Uterus (tissue), 4 donors: ENCODE data around the gene WBP2. TPM values are rescaled to one million over a fixed set of nuclear protein-coding genes. Genes with fewer than 3 reads are reported as not detected.
A peak's percentile ranks its signal among the peaks of the same experiment; 100 is the strongest.

Source experiments
- DNase-seq, 2 donors: peaks; one replicate each; pipeline ENCODE4 v3.0.0-alpha.2; 2019 to 2020
- H3K27ac ChIP-seq, 2 donors: fragments of 200-600 bp; sonication (generic); 1 replicate in 1 of 2; 2 replicates in 1 of 2; pipeline ENCODE4 v1.5.1; 2016 to 2018
- H3K27me3 ChIP-seq, 2 donors: fragments of 200-600 bp; sonication (generic); one replicate each; pipeline ENCODE4 v1.5.1; 2018 to 2019; ENCODE audit warnings: control low read depth in 1 of 2
- H3K36me3 ChIP-seq, 2 donors: fragments of 200-600 bp; sonication (generic); one replicate each; pipeline ENCODE4 v1.5.1; 2019; ENCODE audit warnings: control low read depth in 1 of 2
- H3K4me1 ChIP-seq, 2 donors: fragments of 200-600 bp; sonication (generic); one replicate each; pipeline ENCODE4 v1.5.1; 2018 to 2019; ENCODE audit warnings: control low read depth in 1 of 2
- H3K4me3 ChIP-seq, 2 donors: fragments of 200-600 bp; sonication (generic); 1 replicate in 1 of 2; 2 replicates in 1 of 2; pipeline ENCODE4 v1.5.1; 2018 to 2019; ENCODE audit warnings: mild to moderate bottlenecking in 1 of 2
- H3K9me3 ChIP-seq, 2 donors: fragments of 200-600 bp; sonication (generic); one replicate each; pipeline ENCODE4 v1.5.1; 2019; ENCODE audit warnings: control low read depth in 1 of 2
- POLR2A ChIP-seq, 2 donors: fragments of 450-650 bp; IDR thresholded peaks; one replicate each; pipeline ENCODE4 v1.6.1; 2016; ENCODE audit warnings: antibody characterized with exemption in 2 of 2, mild to moderate bottlenecking in 1 of 2, moderate library complexity in 1 of 2
- intact Hi-C: fragments of 100-400 bp; cut with DNase I; formaldehyde crosslinking; loops from one replicate; pipeline ENCODE4 v1.15.1; 2023; ENCODE audit warnings: low total_unique reads
- total RNA-seq, 4 donors: library from RNA; depleted of rRNA in 3 of 4; stranded (reverse); fragments of >200 nt in 3 of 4; gene quantifications; one replicate each; pipeline versions ENCODE4 v1.1.0 to v1.2.4, GENCODE V29; 2014 to 2023
- TF ChIP-seq, protein P1 (sequence below), 4 experiments: fragments of 200-600 bp in 2 of 4; fragments of 450-650 bp in 2 of 4; sonication (generic) in 2 of 4; IDR thresholded peaks; one replicate each; pipeline ENCODE4 v1.5.1; 2016 to 2019; ENCODE audit warnings: antibody characterized with exemption in 4 of 4, mild to moderate bottlenecking in 2 of 4, moderate library complexity in 1 of 4
- donor health status: DM: yes; HTN: yes; CAD: no.

Gene WBP2
- total RNA-seq, 4 donors from 2014 or later, result 19.7 to 115 (median 34.5) TPM

DNA sequence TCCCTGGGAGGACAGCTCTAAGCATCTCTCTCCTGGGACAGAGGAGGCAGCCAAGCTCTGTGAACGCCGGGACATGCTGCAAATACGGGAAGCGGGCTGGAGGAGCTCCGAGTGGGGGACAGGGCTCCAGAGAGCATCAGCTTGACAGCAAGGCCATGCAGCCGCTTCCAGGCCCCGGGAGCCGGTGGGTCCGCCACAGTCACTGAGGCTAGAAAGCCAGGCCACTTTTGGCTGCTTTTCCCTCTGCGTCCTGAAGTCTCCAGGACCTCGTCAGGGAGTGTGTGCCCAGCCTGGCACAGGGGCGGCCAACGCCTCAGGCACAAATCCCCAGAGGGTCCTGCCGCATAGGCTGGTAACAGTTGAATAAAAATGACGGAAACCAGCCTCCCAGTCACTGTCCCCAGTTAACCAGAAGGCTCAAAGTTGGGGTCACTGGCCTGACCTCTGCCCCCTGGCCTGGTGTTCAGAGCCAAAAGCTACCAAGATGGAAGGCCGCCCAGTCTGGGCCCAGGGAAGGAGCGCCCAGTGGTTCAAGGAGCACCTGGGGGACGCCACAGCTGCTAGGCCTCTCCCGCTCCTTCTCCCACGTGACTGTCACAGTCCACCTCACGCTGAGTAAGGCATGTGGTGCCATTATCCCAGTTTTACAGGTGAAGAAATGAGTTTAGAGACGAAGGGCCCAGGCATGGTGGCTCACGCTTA is 44.8 kb upstream of the WBP2 start:
- TF ChIP-seq POLR2A (IDR thresholded peaks at IDR 0.05), result no peak
- TF ChIP-seq, protein P1, sequence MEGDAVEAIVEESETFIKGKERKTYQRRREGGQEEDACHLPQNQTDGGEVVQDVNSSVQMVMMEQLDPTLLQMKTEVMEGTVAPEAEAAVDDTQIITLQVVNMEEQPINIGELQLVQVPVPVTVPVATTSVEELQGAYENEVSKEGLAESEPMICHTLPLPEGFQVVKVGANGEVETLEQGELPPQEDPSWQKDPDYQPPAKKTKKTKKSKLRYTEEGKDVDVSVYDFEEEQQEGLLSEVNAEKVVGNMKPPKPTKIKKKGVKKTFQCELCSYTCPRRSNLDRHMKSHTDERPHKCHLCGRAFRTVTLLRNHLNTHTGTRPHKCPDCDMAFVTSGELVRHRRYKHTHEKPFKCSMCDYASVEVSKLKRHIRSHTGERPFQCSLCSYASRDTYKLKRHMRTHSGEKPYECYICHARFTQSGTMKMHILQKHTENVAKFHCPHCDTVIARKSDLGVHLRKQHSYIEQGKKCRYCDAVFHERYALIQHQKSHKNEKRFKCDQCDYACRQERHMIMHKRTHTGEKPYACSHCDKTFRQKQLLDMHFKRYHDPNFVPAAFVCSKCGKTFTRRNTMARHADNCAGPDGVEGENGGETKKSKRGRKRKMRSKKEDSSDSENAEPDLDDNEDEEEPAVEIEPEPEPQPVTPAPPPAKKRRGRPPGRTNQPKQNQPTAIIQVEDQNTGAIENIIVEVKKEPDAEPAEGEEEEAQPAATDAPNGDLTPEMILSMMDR (IDR thresholded peaks at IDR 0.05), result no peak

DNA sequence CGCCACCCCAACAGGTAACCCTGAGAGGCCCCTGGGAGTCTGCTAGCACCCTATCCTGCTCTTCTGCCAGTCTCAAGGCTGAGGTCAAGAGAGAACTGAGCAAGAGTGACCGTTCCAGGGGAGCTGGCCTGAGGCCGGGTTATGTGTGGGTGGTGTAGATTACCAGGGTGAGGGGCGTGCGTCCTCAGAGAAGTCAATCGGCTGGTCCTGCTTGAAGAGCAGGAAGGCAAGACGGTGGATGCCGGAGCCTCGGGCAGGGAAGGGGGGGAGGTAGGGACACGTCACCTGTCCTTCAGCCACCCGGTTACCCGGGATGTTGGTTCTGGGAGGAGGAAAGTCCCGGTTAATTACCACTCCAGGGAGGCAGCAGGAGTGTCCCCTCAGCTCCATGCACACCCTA is 44.2 kb upstream of the WBP2 start:
- no peak for DNase-seq
- intact Hi-C loops, result loop anchor here (10.0 kb wide), 1 partner anchor 55 kb away; the partner anchor contains the start of gene UNC13D

More for the DNA sequence above, 44.8 kb upstream of the WBP2 start:
- Histone ChIP-seq H3K27ac (no peak overlapping the region), H3K4me1 (peaks cover 0 to 15% of the 10 kb centered on the region in 2 donors), H3K36me3 (no peaks in the 10 kb centered on the region), H3K27me3 (no peaks in the 10 kb centered on the region), H3K9me3 (no peaks in the 10 kb centered on the region), H3K4me3 (no peak overlapping the region)
- DNase-seq, result no peak
- intact Hi-C loops, result loop anchor here (10.0 kb wide), 1 partner anchor 55 kb away; the partner anchor contains the start of gene UNC13D

DNA sequence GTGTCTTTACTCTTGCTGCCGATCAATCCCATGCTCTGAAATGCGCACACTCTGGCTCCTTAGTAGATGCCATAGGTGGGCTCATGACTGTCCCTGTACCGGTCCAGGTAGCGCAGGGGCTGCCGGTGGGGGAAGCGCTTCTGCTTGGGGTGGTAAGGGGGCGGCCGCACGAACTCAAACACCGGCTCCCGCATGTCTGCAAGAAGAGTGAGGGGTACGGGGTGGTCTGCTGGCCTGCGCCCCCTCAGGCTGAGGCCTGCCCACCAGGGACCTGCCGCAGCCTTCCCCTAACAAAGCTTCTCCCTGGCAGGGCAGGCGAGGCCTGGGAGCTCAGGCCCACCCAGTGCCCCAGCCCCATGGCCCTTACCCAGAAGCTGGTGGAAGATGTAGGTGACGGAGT is 43.7 kb upstream of the WBP2 start:
- Histone ChIP-seq H3K4me3 (no peak overlapping the region), H3K4me1 (peaks cover 0 to 15% of the 10 kb centered on the region in 2 donors), H3K9me3 (no peaks in the 10 kb centered on the region), H3K27me3 (no peaks in the 10 kb centered on the region), H3K36me3 (no peaks in the 10 kb centered on the region), H3K27ac (no peak overlapping the region)
- no peak for TF ChIP-seq POLR2A (IDR thresholded peaks at IDR 0.05)
- TF ChIP-seq, protein P1 (IDR thresholded peaks at IDR 0.05), result no peak
- intact Hi-C loops, result loop anchor here (10.0 kb wide), 1 partner anchor 54 kb away; the partner anchor contains the start of gene UNC13D
- no peak for DNase-seq

More for the DNA sequence above, 44.2 kb upstream of the WBP2 start:
- H3K27me3 ChIP-seq, result no peaks in the 10 kb centered on the region
- H3K4me1 ChIP-seq, result peaks cover 0 to 20% of the 10 kb centered on the region in 2 donors
- H3K9me3 ChIP-seq, result no peaks in the 10 kb centered on the region
- no peaks in the 10 kb centered on the region for H3K36me3 ChIP-seq
- TF ChIP-seq, protein P1 (IDR thresholded peaks at IDR 0.05), result no peak
- TF ChIP-seq POLR2A (IDR thresholded peaks at IDR 0.05), result no peak
- H3K4me3 ChIP-seq, result no peak overlapping the region
- H3K27ac ChIP-seq, result no peak overlapping the region

DNA sequence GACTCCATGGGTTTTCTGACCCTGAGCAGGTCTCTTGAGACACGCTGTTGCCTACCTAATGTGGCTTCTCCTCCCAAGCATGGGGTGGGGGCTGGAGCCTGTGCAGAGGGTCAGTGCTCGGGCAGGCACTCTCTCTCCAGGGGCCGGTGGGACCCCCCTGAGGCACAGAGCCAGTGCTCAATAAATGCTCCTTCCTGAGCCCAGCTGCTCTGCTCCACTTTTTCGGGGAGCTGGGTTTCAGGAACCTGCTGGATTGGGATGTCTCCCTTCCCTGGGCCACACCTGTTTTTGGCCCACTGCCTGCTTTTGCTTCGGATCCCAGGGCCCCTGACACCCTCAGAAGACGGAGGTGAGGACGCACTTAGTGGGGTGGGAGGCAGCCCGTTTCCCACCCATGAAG is 42.9 kb upstream of the WBP2 start:
- no peak for TF ChIP-seq POLR2A (IDR thresholded peaks at IDR 0.05)
- TF ChIP-seq, protein P1 (IDR thresholded peaks at IDR 0.05), result no peak
- H3K27ac ChIP-seq, result peak overlapping the region in 1 of 2 donors; percentile 92

More for the DNA sequence above, 42.9 kb upstream of the WBP2 start:
- Histone ChIP-seq H3K27me3 (no peaks in the 10 kb centered on the region), H3K36me3 (no peaks in the 10 kb centered on the region), H3K4me1 (peaks cover 0 to 13% of the 10 kb centered on the region in 2 donors), H3K4me3 (no peak overlapping the region), H3K9me3 (no peaks in the 10 kb centered on the region)
- DNase-seq, result no peak
- intact Hi-C loops, result loop anchor here (10.0 kb wide), 1 partner anchor 53 kb away; the partner anchor contains the start of gene UNC13D
